NT2/D1 (cell line): ENCODE results near the gene FPGS.

Experiments used
- DNase-seq: peaks from one replicate; pipeline ENCODE4 v3.0.0-alpha.2; 2011; ENCODE audit warnings: low read depth, low spot score
- H3K27me3 ChIP-seq: 2 replicates; pipeline ENCODE4 v1.6.0; 2011; ENCODE audit warnings: mild to moderate bottlenecking; ENCODE audit not compliant: insufficient read length, insufficient read depth
- H3K36me3 ChIP-seq: 2 replicates; pipeline ENCODE4 v1.6.1; 2011; ENCODE audit warnings: mild to moderate bottlenecking, low read length, mixed read lengths; ENCODE audit not compliant: insufficient read depth, insufficient read length
- H3K4me1 ChIP-seq: 2 replicates; pipeline ENCODE4 v1.5.1; 2011; ENCODE audit not compliant: insufficient read depth, insufficient read length
- H3K4me3 ChIP-seq: 2 replicates; pipeline ENCODE4 v1.5.1; 2011; ENCODE audit warnings: low read depth; ENCODE audit not compliant: insufficient read length
- H3K9ac ChIP-seq: 2 replicates; pipeline ENCODE4 v1.6.0; 2011; ENCODE audit warnings: low read depth; ENCODE audit not compliant: insufficient read length
- H3K9me3 ChIP-seq: 2 replicates; pipeline ENCODE4 v1.5.1; 2011; ENCODE audit warnings: mild to moderate bottlenecking, low read length; ENCODE audit not compliant: insufficient read depth
- SUZ12 ChIP-seq: IDR thresholded peaks from 2 replicates; pipeline ENCODE4 v1.6.1; 2011; ENCODE audit not compliant: insufficient read length, insufficient read depth; ENCODE audit errors: extremely low read depth
- YY1 ChIP-seq: IDR thresholded peaks from 2 replicates; pipeline ENCODE4 v1.6.1; 2011; ENCODE audit not compliant: insufficient read length, insufficient read depth
- ZNF274 ChIP-seq: IDR thresholded peaks from 2 replicates; pipeline ENCODE4 v1.6.1; 2011; ENCODE audit warnings: mild to moderate bottlenecking, low read depth, low read length

The FPGS gene

GRCh38 chr9:127783111-127784008 is 19.3 kb upstream of the FPGS start:
- H3K9ac ChIP-seq: peak overlapping the region; percentile 34
- H3K4me3 ChIP-seq: no peak overlapping the region
- H3K9me3 ChIP-seq: no peaks in the 10 kb centered on the region
- no peaks in the 10 kb centered on the region for H3K27me3 ChIP-seq
- peaks cover 31% of the 10 kb centered on the region for H3K4me1 ChIP-seq
- peaks cover 18% of the 10 kb centered on the region for H3K36me3 ChIP-seq
- no peak for DNase-seq
- TF ChIP-seq SUZ12: no peak
- no peak for TF ChIP-seq ZNF274
- no peak for TF ChIP-seq YY1

- Histone ChIP-seq H3K4me3 (peak overlapping the region; percentile 62), H3K36me3 (peaks cover 37% of the 10 kb centered on the region), H3K27me3 (no peaks in the 10 kb centered on the region), H3K4me1 (peaks cover 27% of the 10 kb centered on the region), H3K9me3 (no peaks in the 10 kb centered on the region), H3K9ac (peak overlapping the region; percentile 77)
- TF ChIP-seq SUZ12: no peak
- TF ChIP-seq YY1: no peak
- TF ChIP-seq ZNF274: no peak
- DNase-seq: peak; percentile 72
These were observed 17.4 kb upstream of the FPGS start for GRCh38 chr9:127785023-127785932.

- Histone ChIP-seq H3K9me3 (no peaks in the 10 kb centered on the region), H3K9ac (peak within 1 kb of the TSS; percentile 100), H3K4me3 (peak within 1 kb of the TSS; percentile 97), H3K4me1 (peaks cover 24% of the 10 kb centered on the region), H3K36me3 (peaks cover 46% of the 10 kb centered on the region), H3K27me3 (no peaks in the 10 kb centered on the region)
- no peak for TF ChIP-seq ZNF274
- TF ChIP-seq YY1: no peak
- TF ChIP-seq SUZ12: no peak
- peak; percentile 85 for DNase-seq
These were observed 16.5 kb upstream of the FPGS start, which contains the start of gene CDK9 for GRCh38 chr9:127785933-127786772. Gene CDK9, plus strand, starts transcription at chr9:127786034. Its CDS starts 115 bp downstream, at chr9:127786149.

GRCh38 chr9:127786773-127787104 is 15.9 kb upstream of the FPGS start:
- DNase-seq: no peak
- Histone ChIP-seq H3K9ac (peak overlapping the region; percentile 100), H3K9me3 (no peaks in the 10 kb centered on the region), H3K36me3 (peaks cover 51% of the 10 kb centered on the region), H3K4me1 (peaks cover 24% of the 10 kb centered on the region), H3K27me3 (no peaks in the 10 kb centered on the region), H3K4me3 (peak overlapping the region; percentile 97)
- TF ChIP-seq ZNF274: no peak
- TF ChIP-seq SUZ12: no peak
- no peak for TF ChIP-seq YY1

- peaks cover 68% of the 10 kb centered on the region for H3K36me3 ChIP-seq
- H3K4me3 ChIP-seq: no peak overlapping the region
- no peak for DNase-seq
- H3K9me3 ChIP-seq: no peaks in the 10 kb centered on the region
- TF ChIP-seq ZNF274: no peak
- no peak for TF ChIP-seq YY1
- no peak for TF ChIP-seq SUZ12
- peak overlapping the region; percentile 22 for H3K9ac ChIP-seq
- H3K27me3 ChIP-seq: no peaks in the 10 kb centered on the region
- H3K4me1 ChIP-seq: peaks cover 20% of the 10 kb centered on the region
These were observed 14.2 kb upstream of the FPGS start for GRCh38 chr9:127788337-127789011.

GRCh38 chr9:127789179-127789578 is 13.5 kb upstream of the FPGS start:
- Histone ChIP-seq H3K4me3 (no peak overlapping the region), H3K4me1 (peaks cover 20% of the 10 kb centered on the region), H3K27me3 (no peaks in the 10 kb centered on the region), H3K9me3 (no peaks in the 10 kb centered on the region), H3K9ac (no peak overlapping the region), H3K36me3 (peaks cover 72% of the 10 kb centered on the region)
- no peak for DNase-seq
- no peak for TF ChIP-seq SUZ12
- TF ChIP-seq ZNF274: no peak
- TF ChIP-seq YY1: no peak
